Left forelimb (tissue), 1 donor: ENCODE results near the gene PANK4.

ENCODE experiments used
- DNase-seq: peaks from one replicate; pipeline ENCODE4 v3.0.0-alpha.2; 2018; ENCODE audit warnings: low spot score

Gene PANK4

DNA sequence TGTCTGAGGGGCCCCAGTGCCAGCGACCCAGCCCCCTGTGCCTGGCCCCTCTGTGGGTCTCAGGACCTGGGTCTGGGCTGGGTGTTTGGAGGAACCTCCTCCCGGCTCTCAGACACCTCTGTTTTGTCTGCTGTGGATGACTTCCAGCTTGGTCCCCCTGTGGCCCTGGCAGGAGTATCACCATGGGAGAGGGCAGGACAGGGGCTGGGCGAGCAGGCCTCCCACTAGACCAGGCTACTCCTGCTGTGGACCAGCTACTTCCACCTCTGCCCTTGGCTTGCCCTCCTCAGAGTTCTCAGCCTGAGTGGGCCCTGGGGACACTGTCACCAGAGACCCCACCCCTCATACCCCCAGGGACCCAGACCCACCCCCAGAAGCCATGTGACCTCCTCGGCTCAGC is 28.5 kb downstream of the PANK4 start:
- DNase-seq = no peak

DNA sequence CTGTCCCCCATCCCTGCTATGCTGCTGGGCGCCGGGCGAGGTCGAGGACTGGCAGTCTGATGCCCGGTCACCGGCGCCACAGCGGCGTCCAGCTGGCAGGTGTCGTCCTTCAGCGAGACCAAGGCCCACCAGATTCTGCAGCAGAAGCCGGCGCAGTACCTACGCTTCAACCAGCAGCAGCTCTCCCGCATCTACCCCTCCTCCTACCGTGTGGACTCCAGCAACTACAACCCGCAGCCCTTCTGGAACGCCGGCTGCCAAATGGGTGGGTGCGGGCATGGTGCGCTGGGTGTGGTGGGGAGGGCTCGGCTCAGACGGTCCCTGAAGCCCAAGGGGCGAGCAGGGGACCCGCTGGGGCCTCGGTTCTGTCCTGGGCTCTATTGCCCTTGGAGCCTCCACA is 29.6 kb downstream of the PANK4 start:
- DNase-seq = no peak

DNA sequence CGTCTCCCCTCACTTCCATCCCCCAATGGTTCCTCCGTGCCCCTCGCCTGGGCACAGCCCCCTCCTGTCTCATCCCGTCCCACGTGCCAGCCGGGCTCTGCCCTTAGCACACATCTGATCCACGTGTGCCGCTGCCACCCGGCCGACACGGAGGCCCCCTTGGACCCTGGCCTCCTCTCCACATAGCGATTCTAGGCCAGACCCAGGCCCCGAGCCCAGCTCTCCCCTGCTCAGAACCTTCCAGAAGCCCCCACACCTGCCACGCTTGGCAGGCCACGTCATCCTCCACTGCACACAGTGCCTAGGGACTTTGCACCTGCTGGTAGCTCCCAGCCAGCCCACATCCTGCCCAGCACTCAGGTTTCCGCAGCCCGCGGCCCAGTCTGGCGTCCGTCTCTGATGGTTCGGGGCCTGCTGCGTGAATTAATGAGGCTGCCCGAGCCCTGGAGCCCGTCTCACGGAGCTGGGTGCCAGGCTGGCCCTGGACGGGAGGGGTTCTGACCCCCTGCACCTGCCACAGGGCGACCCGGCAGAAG is 30.2 kb downstream of the PANK4 start:
- no peak for DNase-seq

DNA sequence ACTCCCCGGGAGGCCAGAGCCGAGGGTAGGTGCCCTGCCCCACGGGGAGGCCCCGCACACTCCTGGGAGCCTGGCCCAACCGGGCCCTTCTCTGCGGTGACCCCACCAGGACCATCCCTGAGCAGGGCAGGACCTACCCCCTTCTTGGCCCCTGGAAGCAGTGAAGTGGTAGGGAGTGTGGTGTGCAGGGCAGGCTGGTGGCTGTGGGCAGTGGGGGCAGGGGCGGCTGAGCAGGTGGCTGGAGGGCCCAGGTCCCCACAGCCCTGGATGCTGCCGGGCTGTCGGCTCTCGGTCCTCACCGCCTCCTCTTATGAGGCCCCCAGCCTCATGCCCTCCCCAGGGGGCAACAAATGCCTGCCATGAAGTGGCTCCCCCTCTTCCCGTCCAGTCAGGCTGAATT is 30.9 kb downstream of the PANK4 start:
- no peak for DNase-seq

DNA sequence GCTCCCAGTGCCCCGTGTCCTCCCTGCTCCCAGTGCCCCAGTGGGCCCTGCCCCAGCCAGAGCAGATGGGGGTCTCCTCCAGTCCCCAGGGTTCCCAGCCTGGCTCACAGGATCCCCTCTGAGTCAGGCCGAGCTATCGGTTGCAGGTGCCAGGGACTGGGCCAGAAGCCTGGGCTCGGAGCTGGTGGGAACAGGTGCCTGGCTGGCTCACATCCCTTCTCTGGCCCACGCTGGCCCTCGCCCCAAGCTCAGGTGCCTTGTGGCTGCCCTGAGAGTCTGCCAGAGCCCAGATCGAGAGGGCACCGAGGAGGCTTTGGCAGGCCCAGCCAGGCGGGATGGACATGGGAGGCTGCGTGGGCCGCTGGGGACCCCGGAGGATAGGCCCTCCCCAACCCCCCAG is 31.4 kb downstream of the PANK4 start:
- DNase-seq = no peak

DNA sequence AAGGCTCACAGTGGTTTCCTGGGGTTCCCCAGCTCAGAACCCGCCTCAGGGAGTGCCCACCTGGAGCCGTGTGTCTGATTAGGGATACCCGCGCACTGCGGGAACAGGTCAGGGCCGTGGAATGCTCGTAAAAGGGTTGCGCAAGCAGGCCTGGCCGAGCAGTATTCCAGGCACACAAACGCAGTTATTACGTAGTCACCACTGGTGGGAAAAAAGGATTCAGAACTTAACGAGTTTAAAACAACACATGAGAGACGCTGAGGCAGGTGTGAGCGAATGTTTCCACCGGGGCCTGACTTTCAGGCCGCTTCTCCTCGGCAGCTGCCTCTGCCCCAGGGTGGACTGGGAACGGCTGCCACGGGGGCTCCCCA is 32.1 kb downstream of the PANK4 start:
- no peak for DNase-seq

DNA sequence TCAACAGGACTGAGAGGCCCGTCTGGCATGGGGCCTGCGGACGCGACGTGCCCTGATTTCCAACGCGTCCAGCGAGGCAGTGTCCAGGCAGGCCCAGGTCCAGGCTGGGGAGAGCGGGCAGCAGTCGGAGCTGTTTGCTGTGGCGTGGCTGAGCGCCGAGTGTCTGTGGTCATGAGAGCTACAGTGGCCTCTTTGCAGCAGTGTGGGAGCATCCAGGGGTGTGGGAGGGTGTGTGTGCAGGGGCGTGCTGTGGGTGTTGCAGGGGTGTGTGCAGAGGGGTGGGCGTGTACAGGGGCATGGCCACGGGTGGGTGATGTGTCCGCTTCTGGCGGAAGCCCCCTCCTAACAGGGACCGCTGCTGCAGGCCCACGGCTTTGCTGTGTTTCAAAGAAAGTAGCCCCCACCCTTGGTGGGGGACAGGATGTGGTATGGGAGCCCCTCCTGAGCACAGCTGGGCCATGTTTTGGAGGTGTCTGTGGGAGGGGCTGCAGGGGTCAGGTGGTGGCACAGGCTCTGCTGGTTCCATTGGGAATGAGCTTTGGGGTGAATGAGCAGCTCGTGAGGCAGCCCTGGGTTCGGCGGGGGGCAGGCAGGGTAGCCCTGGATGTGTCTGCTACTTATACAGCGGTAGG is 32.6 kb downstream of the PANK4 start:
- no peak for DNase-seq

DNA sequence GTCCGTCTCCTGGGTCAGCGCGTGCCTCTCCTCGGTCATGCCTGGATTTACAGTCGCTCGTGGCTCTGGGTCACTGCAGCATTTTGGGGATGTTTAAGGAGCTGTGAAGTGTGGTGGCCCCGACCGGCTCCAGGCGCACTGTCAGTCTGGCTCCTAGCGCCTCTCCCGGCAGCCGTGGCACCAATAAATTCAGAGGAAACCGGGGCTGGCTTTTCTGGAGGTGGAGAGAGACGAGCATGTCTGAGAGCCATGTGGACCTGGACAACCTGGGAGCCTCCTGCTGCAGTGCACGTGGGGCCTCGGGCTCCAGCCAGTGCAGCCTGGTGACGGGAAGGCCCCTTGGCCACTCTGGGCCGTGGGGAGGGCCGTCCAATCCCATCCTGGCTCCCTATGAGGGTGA is 33.2 kb downstream of the PANK4 start:
- DNase-seq = no peak

DNA sequence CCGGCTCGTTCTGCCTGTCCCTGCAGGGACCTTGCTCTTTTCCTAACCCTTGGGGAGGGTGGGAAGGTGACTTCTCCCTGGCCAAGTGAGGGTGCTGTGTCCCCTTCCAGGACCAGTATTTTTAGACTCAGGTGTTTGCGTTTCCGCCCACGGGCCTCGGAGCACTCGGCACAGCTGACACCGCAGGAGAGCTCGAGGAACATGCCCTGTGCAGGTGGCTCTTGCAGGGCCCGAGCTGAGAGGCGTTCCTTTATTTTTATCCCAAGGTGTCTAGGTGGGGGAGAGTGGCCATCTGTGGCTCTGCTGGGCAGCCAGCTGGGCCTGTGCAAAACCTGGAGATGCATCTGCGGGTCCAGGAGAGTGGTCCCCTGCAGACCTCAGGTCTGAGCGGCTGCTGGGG is 34.3 kb downstream of the PANK4 start:
- no peak for DNase-seq

DNA sequence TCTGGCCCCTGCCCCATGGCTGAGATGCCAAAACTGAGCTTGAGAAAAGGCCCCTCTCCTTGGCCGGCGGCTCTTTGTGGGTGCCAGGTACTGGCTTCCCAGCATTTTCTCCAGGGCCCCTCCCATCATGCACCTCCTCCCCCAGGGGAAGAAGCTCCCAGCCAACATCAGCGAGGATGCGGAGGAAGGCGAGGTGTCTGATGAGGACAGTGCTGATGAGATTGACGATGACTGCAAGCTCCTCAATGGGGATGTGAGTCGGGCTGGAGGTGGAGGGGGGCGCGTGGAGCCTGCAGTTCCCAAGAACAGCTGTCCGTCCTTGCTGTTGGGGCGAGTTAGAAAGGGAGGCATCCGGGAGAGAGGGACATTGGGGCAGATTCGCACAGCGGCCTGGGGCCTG is 36.8 kb downstream of the PANK4 start:
- no peak for DNase-seq

DNA sequence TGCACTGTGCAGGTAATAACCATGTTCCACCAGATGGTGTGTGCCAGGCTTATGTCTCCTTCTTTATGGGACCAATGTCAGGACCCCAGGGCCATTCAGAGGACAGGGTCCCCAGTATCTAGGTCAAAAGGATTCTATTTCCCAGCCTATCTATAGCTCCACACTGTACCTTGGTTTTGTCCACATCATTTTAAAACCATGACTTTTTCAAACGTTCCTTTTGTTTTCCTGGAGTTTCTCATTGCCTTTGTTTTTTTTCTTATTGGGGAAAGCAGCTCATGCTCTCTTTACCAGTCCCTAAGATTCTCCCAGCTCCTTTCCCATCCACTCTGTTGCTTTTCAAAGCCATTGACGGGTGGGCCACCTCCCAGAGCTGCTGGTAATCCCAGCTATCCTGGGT is 37.7 kb downstream of the PANK4 start:
- DNase-seq = no peak

DNA sequence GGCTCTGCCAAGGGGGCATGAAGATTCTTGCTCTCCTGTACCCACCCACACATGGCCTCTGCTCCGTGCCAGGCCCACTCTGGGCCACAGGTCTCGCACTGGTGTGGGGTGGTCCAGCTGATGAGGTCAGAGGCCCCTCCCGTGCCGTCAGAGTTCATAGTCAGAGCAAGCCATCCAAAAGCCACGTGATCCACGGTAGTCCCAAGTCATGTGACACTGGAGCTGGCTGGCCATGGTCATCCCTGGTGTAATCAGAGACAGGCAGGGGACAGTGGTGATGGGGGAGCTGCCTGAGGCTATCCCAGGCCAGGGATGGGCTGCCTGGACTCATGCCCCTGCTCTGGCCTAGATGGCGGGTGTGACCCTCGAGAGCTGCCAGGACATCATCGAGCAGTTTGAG is 39.8 kb downstream of the PANK4 start:
- DNase-seq = no peak

DNA sequence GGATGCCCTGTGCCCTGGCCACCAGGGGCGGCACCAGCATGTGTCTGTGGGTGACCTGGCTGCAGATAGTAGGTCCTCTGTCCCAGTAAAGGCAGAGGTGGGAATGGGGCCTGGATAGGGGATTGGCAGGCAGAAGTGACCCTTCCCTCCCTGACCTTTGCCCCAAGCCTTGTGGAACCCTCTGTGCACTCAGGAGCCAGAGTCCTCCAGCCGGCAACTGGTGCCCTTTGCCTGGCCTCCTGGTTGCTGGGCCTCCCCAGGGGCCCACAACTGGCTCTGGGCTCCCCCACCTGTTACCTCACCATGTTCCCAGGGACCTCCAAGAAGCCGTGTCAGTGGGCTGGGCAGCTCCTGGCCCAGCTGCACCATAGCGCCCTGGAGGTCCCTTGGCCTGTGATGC is 40.4 kb downstream of the PANK4 start:
- no peak for DNase-seq

DNA sequence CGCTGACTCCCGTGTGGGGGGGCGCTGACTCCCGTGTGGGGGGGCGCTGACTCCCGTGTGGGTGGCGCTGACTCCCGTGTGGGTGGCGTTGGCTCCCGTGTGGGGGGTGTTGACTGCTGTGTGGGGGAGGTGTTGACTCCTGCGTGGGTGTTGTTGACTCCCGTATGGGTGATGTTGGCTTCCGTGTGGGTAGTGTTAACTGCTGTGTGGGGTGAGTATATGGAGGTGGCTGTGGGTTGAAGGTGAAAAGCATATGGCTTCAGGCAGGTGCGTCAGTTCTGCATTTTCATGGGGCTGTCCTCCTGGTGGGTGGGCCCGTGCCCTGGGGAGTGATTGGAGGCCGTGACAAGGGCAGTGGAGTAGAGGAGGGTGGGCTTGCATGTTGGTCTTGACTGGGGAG is 42.4 kb downstream of the PANK4 start:
- no peak for DNase-seq

DNA sequence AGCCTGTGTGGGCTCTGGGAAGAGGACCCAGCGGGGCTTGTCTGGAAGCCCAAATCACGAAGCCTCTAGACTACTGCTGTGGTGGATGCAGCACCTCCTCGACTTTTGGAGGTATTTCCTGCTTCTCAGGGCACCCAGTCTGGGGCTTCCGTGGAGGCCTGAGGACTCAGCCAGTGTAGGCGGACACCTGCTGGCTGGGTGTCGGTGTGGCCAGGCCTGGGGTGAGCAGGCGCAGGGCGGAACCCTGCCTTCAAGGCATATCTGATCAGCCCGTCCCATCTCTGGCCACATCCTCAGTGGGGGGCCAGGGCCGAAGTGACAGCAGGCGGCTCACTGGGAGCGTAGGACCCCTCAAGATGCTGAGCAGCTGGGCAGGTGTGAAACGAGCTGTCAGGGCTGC is 43.4 kb downstream of the PANK4 start:
- no peak for DNase-seq

DNA sequence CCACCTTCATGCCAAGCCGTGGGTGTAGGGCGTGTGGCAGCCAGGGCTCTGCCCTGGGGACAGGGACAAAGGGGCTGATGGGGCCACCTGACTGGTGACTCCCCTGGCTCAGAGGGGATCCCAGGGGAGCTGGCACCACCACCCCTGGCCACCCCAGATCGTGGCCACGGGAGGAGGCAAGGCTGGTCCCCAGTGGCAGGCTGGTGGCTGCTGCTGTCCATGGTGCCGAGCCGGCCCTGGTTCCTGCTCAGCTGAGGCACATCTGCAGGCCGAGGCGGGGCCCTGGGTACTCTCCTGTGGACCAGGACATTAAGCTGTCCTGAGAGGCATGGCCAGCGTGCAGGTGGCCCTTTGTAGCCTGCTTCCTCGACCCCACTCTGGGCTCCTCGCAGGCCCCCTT is 43.8 kb downstream of the PANK4 start:
- no peak for DNase-seq

DNA sequence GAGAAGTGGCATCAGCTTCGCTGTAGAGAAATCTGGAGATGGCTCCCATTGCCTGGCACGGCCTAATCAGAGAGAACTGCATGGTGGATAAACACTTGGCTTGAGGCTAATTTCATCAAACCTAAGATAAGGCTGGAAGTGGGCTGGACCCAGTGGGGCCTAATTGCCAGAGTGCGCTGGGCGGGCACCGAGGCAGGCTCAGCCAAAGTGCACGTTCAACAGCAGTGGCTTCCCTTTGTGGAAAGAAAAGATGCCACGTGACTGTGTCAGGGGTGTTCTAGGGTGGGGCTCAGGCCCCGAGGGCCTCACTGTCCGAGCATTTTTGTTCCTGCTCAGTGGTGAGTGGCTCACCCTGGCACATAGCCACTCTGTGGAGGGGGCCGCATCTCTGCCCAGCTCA is 44.5 kb downstream of the PANK4 start:
- DNase-seq = no peak

DNA sequence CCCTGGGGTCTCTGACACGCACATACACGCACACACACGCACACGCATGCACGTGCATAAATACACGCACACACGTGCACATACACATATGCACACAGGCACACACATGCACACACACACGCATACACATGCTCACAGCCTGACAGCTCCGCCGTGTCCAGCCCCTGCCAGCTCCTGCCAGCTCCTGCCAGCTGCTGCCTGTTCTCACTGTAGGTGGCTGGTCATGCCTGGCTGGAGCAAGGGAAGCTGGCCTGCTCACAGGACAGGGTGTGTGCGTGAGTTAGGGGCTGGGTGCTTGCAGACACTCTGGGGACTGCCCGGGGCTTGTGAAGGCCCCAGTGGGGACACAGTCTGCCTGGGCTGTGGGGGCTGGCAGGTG is 45.4 kb downstream of the PANK4 start:
- DNase-seq = no peak

DNA sequence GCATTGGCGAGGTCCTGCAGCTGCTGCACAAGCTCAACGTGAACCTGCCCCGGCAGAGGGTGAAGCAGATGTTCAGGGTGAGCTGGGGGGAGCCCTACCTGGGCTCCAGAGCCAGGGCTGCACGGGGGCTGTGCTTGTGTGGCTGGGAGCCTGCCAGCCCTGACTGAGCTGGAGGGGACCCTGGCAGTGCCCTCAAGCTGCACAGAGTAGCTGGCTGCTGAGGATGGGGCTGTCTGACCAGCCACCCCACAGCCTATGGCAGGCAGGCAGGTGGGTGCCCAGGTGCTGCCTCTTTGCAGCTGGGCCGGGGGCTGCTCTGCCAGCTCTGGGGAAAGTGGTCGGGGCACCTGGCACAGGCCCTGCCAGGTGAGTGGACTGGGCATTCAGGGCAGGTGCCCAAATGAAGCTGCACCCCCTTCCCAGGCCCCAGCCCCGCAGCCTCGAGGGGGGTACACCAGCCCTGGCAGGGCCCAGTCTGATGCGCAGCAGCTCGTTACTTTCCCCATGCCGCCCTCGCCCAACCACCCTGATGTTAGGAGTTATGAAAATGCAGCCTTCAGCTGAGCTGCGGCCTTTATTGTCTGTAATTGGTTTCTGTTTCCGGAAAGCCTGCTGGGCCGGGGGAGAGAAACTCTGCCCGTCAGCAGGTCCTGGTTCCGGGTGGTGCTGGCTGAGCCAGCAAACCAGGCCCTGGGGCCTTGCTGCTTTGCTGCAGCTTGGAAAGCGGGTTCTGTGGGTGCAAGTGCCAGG is 46.0 kb downstream of the PANK4 start:
- no peak for DNase-seq

DNA sequence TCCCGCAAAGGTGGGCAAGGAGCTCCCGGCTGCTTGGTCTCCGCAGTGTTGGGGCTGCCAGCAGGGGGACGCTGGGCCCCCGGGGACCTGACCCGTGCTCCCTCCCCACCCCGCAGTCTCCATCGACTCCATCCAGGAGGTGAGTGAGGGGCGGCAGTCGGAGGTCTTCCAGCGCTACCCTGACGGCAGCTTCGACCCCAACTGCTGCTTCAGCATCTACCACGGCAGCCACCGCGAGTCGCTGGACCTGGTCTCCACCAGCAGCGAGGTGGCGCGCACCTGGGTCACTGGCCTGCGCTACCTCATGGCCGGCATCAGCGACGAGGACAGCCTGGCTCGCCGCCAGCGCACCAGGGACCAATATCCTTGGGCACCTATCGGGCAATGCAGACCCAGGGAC is 46.8 kb downstream of the PANK4 start:
- DNase-seq = no peak

DNA sequence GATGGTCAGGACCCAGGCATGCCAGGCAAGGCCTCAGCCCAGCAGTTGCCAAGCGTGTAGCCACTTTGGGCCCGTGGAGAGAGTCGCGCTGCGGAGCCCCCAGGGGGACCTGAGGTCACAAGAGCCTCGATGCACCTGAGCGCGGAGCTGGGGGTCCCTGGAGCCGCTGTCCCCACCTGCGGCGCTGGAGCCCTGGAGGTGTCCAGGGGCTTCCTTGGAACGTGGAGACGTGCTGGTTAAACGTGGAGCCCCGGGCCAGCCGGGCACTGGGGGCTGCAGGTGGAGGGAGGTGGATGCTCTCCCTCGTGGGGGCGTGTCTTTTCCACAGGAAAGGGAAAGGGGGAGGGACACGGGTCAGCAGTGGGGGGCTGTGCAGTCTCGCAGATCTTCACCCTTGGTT is 47.2 kb downstream of the PANK4 start:
- no peak for DNase-seq

DNA sequence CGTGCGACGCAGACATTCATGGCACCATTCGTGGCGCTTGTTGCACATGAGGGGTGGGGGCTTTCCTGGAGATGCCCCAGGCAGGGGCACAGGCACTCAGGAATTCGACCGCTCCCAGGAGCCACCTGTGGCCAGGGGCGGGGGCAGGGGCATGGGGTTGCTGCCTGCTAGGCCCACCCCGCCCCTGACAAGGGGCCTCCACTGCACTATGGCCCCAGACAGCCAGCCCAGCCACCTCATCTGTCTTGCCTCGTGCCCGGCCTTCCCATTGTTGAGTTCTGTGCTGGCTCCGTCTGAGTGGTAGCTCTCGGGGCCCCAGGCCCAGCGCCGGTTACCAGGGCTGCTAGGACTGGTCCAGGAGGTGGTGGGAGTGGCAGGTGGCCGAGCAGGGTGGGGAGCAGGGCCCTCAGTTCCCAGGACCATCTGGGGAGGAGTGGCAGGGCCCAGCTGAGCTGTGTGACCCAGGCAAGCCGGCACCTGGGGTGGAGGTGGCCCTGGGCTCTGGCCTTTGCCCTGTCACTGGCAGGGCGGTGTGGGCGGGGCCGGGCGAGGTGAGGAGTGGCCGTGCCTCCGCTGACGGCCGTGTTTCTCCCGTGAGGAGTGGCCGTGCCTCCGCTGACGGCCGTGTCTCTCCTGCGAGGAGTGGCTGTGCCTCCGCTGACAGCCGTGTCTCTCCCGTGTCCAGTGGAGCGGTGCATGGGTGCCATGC is 48.5 kb downstream of the PANK4 start:
- no peak for DNase-seq

DNA sequence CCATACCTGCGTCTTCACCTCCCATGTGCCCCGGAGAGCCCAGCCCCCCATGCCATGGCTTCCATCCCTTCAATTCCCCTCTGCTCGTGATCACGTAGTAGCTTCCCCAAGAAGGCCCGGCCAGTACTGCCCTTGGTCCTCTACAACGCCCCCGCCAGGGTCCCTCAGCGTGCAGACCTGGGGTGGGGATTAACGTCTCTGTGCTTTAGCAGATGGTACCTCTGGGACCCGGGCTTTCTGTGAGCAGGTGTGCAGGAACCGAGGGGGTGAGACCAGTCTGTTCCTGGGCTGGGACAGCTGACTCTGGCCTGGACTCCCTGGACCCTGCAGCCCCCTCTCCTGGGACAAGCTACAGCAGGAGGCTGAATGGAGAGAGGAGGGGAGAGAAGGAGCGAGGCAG is 49.1 kb downstream of the PANK4 start:
- DNase-seq = no peak
